GM12873 (cell line): Measurements from ENCODE around the gene IL1RAP.

Experiments used
- CTCF ChIP-seq: IDR thresholded peaks from 2 replicates; pipeline ENCODE4 v1.5.1; 2012; ENCODE audit warnings: low read depth, mild to moderate bottlenecking, moderate library complexity, low read length, control low read depth; ENCODE audit not compliant: insufficient read depth; ENCODE audit errors: missing control alignments

The IL1RAP gene

GRCh38 chr3:190692256-190692655 lies 178.4 kb downstream of the IL1RAP start:
- TF ChIP-seq CTCF = no peak

GRCh38 chr3:190694335-190695001 lies 180.6 kb downstream of the IL1RAP start:
- TF ChIP-seq CTCF = no peak

GRCh38 chr3:190695225-190695624 lies 181.3 kb downstream of the IL1RAP start:
- TF ChIP-seq CTCF = no peak

DNA sequence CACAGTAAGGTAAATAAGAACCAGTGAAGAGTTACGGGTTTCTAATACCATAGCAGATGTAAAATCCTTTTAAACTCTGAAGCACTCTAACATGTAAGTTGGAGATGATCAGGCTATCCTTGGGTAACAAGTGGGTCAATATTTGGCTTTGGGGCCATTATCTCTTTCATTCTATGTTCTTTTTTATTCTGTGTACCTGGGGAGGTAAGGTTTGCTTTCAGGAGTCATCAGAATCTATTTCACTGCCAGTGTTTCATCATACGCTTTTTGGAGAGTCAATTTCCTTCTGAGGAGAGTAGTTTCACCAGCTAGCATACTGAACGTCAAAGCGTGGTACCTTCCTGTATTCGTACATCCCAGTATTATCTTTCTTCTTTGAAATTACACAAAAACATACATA lies 182.1 kb downstream of the IL1RAP start:
- TF ChIP-seq CTCF = no peak

DNA sequence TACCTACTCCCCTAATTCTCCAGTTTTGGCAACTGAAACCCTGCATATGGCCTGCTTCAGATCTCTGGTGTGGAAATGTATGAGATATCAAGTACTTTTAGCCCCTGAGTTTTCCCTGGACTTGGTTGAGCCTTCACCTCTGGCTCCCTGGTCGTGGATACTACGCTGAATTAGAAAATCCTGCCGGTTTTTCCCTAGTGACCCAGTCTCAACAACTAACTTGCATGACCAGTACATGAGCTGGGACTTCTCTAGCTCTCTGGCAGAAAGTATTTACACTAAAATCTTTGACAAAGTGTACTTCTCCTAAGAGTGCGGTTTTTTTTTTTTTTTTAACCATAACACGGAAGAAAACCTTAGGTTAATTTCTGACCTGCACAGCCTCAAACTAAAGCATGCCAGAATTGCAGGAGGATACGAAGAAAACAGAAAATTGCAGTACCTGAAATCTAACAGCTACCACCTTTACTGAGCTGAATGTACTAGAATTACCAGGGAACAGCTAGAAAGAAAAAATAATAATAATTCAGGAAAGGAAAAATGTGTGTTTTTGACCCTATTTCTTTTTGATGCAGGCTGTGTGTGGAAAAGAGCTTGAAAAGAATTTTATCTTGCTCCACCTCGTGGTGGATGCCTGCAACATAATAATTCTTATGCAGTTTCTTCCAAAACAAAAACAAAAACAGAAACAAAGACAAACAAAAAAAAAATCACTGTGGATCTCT lies 183.1 kb downstream of the IL1RAP start:
- peak; percentile 44 for TF ChIP-seq CTCF

DNA sequence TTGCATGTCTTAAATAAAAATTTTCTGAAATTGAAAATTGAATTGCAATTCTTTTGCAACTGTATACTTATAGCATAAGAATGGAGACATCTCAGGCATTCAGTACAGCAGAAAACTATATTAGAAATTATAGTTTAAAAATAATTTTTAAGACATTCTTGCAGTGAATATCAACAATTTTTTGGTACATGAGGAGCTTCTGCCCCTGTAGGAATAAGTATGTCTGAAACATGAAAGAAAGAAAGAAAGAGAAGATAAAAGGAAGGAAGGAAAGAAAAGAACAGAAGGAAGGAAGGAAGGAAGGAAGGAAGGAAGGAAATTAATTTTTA lies 183.6 kb downstream of the IL1RAP start:
- no peak for TF ChIP-seq CTCF

DNA sequence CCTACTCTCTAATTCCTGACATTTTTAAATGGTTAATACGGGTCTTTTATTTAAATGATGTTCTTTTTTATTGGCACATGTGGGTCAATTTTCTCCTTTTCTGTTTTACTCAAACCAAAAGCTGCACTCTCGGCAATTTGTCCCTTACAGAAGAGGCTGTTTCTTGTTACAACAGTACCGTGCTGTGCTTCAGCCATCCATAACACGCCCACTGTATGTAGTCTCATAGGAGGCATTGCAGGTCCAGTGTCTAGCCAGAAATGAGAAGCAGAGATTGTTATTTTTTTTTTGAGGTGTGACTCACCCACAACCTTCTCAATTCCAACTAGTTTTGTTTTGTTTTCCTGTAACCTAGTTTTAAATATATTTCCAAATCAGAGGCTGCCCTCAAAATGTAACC lies 184.0 kb downstream of the IL1RAP start:
- no peak for TF ChIP-seq CTCF
